Mesothelial cell of epicardium (in vitro differentiated cells): ENCODE results near the gene MAPK9. TPM values are rescaled to one million over a fixed set of nuclear protein-coding genes. Genes with fewer than 3 reads are reported as not detected.
"Not testable (repeated sequence)": the region's sequence is repeated elsewhere in the genome, so short reads cannot be mapped to it uniquely, and the experiment has no call there.

Source experiments
- DNase-seq, 2 experiments: peaks; one replicate each; pipeline ENCODE4 v3.0.0; 2021; ENCODE audit warnings: low spot score in 2 of 2; ENCODE audit not compliant: unreplicated experiment in 2 of 2
- H3K27ac Mint-ChIP-seq: 2 replicates; pipeline ENCODE4 v1.8.0; 2021; ENCODE audit warnings: mixed read lengths
- H3K27me3 Mint-ChIP-seq: 2 replicates; pipeline ENCODE4 v1.8.0; 2021; ENCODE audit warnings: low read depth, mixed read lengths
- H3K36me3 Mint-ChIP-seq: 2 replicates; pipeline ENCODE4 v1.8.0; 2021; ENCODE audit warnings: mixed read lengths
- H3K4me1 Mint-ChIP-seq: 2 replicates; pipeline ENCODE4 v1.8.0; 2021; ENCODE audit warnings: mixed read lengths
- H3K4me3 Mint-ChIP-seq: 2 replicates; pipeline ENCODE4 v1.8.0; 2021; ENCODE audit warnings: mild to moderate bottlenecking, moderate library complexity, mixed read lengths
- H3K9me3 Mint-ChIP-seq: 2 replicates; pipeline ENCODE4 v1.8.0; 2021; ENCODE audit warnings: mixed read lengths
- CTCF ChIP-seq: fragments of 200-600 bp; sonication (generic); IDR thresholded peaks from one replicate; pipeline ENCODE4 v1.5.0; 2021; ENCODE audit warnings: antibody characterized with exemption; ENCODE audit not compliant: unreplicated experiment
- total RNA-seq: library from RNA; stranded (reverse); gene quantifications from 3 replicates; pipeline ENCODE4 v1.2.1, GENCODE V29; 2021

MAPK9 gene
- total RNA-seq, 1 donor from 2014 or later = 35.7 TPM

- DNase-seq = no peak
- Mint-ChIP-seq H3K36me3 (no peaks in the 10 kb centered on the region), H3K27me3 (no peaks in the 10 kb centered on the region), H3K4me3 (no peak overlapping the region), H3K4me1 (no peaks in the 10 kb centered on the region), H3K27ac (no peak overlapping the region), H3K9me3 (no peaks in the 10 kb centered on the region)
- no peak for TF ChIP-seq CTCF
Observed at GRCh38 chr5:180304016-180304292, 12.1 kb upstream of the MAPK9 start.

GRCh38 chr5:180303226-180304015, 11.5 kb upstream of the MAPK9 start:
- Mint-ChIP-seq H3K27me3 (no peaks in the 10 kb centered on the region), H3K36me3 (no peaks in the 10 kb centered on the region), H3K27ac (no peak overlapping the region), H3K4me1 (no peaks in the 10 kb centered on the region), H3K9me3 (no peaks in the 10 kb centered on the region), H3K4me3 (no peak overlapping the region)
- DNase-seq = no peak
- no peak for TF ChIP-seq CTCF

- no peak for TF ChIP-seq CTCF
- no peak for DNase-seq
- H3K27ac Mint-ChIP-seq = no peak overlapping the region
- H3K27me3 Mint-ChIP-seq = no peaks in the 10 kb centered on the region
- no peak overlapping the region for H3K4me3 Mint-ChIP-seq
- H3K9me3 Mint-ChIP-seq = no peaks in the 10 kb centered on the region
- H3K36me3 Mint-ChIP-seq = no peaks in the 10 kb centered on the region
- H3K4me1 Mint-ChIP-seq = no peaks in the 10 kb centered on the region
Observed at GRCh38 chr5:180302256-180302655, 10.4 kb upstream of the MAPK9 start.

GRCh38 chr5:180301253-180301652, 9.4 kb upstream of the MAPK9 start:
- no peak for DNase-seq
- TF ChIP-seq CTCF = no peak
- H3K4me1 Mint-ChIP-seq = no peaks in the 10 kb centered on the region
- no peaks in the 10 kb centered on the region for H3K36me3 Mint-ChIP-seq
- no peak overlapping the region for H3K27ac Mint-ChIP-seq
- no peaks in the 10 kb centered on the region for H3K27me3 Mint-ChIP-seq
- no peak overlapping the region for H3K4me3 Mint-ChIP-seq
- H3K9me3 Mint-ChIP-seq = no peaks in the 10 kb centered on the region

GRCh38 chr5:180299526-180299925, 7.6 kb upstream of the MAPK9 start:
- Mint-ChIP-seq H3K27me3 (no peaks in the 10 kb centered on the region), H3K4me1 (no peaks in the 10 kb centered on the region), H3K27ac (no peak overlapping the region), H3K4me3 (no peak overlapping the region), H3K9me3 (no peaks in the 10 kb centered on the region), H3K36me3 (no peaks in the 10 kb centered on the region)
- no peak for TF ChIP-seq CTCF
- DNase-seq = no peak

- not testable (repeated sequence) for DNase-seq, H3K4me3 Mint-ChIP-seq, H3K27ac Mint-ChIP-seq, H3K9me3 Mint-ChIP-seq, H3K36me3 Mint-ChIP-seq, H3K27me3 Mint-ChIP-seq, H3K4me1 Mint-ChIP-seq
Observed at GRCh38 chr5:180299014-180299413, 7.1 kb upstream of the MAPK9 start.
